GM19351 (cell line): ENCODE data around the gene CRLF2.
A peak's percentile ranks its signal among the peaks of the same experiment; 100 is the strongest.
"Not testable (repeated sequence)": the region's sequence is repeated elsewhere in the genome, so short reads cannot be mapped to it uniquely, and the experiment has no call there.

ENCODE experiments used
- ATAC-seq: cut with Tn5 transposase; IDR thresholded peaks from one replicate; pipeline ENCODE4 v1.9.1; 2021; ENCODE audit warnings: mild to moderate bottlenecking, moderate library complexity; ENCODE audit not compliant: unreplicated experiment

The CRLF2 gene

DNA sequence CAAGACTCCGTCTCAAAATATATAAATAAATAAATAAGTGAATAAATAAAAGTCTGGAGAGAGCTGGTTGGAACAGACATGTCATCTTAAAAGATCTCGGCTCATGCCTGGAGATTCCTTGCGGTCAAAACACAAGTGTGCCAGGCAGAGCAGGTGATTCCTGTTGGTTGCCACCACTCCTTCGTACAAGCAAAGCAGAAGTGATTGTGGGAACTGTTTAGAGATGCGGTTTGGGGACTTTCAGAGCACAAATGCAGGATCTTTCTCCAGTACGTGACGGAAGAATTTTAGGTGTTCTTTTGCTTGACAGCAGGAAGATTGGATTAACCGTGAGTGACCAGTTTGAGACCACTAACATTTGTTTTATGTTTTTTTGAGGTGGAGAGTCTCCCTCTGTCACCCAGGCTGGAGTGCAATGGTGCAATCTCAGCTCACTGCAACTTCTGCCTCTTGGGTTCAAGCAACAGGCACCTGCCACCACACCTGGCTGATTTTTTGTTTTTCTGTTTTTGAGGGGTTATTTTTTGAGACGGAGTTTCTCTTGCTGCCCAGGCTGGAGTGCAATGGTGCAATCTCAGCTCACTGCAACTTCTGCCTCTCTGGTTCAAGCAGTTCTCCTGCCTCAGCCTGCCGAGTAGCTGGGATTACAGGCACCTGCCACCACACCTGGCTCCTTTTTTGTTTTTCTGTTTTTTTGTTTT is 2.8 kb upstream of the CRLF2 start:
- peak; percentile 36 for ATAC-seq

DNA sequence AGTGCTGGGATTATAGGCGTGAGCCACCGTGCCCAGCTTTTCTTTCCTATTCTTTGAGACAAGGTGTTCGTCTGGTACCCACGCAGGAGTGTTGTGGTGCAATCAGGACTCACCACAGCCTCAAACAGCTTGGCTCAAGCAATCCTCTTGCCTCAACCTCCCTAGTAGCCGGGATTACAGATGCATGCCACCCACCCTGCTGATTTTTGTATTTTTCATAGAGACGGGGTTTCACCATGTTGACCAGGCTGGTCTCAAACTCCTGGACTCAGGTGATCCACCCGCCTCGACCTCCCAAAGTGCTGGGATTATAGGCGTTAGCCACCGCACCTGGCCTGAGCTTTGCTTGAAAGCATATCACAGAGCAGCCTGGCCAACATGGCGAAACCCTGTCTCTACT is 1.5 kb upstream of the CRLF2 start:
- ATAC-seq: no peak

DNA sequence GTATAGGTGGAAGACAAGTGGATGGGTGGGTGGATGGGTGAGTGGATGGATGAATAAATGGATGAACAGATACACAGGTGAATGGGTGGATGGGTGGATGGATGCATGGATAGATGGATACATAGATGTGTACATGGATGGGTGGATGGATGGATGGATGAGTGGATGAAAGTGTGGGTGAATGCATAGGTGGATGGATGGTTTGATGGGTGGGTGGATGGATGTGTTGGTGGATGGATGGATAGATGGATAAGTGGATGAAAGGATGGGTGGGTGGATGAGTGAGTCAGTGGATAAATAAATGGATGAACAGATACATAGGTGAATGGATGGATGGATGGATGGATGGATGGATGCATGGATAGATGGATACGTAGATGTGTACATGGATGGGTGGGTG is 1.6 kb downstream of the CRLF2 start:
- no peak for ATAC-seq

DNA sequence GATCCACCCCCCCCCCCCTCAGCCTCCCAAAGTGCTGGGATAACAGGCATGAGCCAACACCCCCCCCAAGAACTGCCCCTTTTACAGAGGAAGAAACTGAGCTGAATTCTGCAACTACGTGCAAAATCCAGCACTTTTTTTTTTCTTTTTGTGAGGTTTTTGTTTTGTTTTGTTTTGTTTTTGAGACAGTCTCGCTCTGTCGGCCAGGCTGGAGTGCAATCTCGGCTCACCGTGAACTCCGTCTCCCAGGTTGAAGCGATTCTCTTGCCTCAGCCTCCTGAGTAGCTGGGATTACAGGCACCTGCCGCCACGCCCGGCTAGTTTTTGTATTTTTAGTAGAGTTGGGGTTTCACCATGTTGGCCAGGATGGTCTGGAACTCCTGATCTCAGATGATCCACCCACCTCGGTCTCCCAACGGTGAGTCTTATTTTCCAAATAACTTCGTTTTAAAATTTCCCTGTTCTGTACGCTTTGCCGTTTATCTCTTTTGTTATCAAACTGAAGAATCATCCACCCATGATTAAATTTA is 4.9 kb downstream of the CRLF2 start:
- no peak for ATAC-seq

DNA sequence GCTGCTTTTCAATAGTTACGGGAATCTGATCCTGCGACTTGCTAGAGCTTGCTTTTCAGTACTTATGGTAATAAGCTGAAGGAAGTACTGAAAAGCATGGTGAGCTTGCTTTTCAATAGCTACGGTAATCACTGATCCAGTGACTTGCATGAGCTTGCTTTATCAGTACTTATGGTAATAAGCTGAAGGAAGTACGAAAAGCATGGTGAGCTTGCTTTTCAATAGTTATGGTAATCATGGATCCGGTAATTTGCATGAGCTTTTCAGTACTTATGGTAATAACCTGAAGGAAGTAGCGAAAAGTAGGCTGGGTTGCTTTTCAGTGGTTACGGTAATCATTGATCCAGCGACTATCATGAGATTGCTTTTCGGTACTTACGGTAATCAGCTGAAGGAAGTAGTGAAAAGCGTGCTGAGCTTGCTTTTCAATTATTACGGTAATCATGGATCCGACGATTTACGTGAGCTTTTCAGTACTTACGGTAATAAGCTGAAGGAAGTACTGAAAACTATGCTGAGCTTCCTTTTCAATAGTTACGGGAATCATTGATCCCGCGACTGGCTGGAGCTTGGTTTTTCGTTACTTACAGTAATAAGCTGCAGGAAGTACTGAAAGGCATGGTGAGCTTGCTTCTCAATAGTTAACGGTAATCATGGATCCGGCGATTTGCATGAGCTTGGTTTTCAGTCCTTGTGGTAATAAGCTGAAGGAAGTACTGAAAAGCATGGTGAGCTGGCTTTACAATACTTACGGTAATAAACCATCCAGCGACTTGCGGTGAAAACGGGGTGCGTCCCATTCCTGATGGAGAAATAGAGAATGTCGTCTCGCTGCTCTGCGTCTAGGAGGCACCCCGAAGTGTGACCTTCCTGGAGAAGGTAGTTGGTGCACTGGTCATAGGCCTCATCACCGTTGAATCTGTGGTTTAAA is 6.5 kb downstream of the CRLF2 start:
- no peak for ATAC-seq

DNA sequence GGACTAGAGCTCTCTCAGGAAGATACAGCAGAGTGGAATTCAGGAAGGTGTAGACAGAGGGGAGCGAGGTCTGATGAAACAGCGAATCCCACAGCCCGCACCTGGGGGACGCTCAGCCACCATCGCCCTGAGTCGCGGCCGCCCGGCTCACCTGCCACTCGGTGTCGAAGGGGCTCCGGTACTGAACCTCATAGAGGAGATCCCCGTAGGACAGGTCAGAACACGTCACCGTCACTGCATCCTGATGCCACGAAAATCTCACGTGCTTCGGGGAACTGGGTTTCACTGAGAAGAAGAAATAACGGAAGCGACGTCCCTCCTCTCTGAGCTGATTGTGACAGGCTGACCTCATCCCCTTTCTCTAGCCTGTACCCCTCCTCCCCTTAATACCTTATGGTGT is 10.2 kb downstream of the CRLF2 start:
- ATAC-seq: no peak

DNA sequence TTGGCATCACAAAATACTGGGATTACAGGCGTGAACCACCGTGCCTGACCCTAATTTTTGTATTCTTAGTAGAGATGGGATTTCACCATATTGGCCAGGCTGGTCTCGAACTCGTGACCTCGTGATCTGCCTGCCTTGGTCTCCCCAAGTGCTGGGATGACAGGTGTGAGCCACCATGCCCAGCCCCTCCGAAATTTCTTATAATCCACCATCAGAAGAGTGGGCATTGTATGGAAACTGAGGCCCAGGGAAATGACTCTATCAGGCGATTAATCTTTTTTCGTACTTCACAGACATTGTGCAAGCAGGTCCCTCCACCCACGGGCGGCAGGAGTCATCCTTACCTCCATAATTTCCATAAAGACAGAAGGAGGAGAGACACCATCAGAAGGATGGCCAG is 16.0 kb downstream of the CRLF2 start:
- no peak for ATAC-seq

DNA sequence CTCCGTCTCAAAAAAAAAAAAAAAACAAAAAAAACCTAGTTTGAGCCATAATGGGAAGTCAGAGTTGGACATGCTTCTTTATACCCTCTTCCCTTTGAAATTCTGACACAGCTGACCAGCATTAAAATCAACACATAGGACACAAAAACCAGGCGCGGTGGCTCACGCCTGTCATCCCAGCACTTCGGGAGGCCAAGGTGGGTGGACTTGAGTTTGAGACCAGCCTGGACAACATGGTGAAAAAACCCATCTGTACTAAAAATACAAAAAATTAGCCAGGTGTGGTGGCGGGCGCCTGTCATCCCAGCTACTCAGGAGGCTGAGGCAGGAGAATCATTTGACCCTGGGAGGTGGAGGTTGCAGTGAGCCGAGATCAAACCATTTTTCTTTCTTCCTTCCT is 20.3 kb downstream of the CRLF2 start:
- not testable (repeated sequence) for ATAC-seq

DNA sequence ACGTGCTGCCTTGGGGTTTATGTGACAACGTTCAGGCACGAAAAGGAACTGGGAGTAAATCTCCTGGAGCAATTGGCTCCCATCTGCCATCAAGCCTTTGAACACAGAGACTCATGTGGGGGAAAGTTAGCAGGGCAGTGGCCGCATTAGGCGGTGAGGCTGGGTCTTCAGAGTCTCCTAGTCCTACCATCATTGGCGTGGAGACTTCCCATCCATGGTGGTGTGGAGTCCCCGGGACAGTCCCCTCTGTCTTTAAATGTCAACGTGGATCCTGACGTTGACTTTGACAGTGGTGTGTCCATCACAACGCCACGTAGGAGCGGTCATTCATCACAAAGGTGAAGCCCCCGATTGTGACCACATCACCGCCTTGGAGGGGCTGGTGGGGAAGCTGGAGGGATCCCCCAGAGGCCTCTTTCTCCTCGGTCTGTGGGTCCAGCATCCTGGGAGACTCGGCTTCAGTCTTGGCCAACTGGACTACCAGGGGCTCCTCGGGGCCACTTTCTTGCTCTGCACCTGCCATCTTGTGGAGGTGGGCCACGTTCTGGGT is 21.8 kb downstream of the CRLF2 start:
- no peak for ATAC-seq

DNA sequence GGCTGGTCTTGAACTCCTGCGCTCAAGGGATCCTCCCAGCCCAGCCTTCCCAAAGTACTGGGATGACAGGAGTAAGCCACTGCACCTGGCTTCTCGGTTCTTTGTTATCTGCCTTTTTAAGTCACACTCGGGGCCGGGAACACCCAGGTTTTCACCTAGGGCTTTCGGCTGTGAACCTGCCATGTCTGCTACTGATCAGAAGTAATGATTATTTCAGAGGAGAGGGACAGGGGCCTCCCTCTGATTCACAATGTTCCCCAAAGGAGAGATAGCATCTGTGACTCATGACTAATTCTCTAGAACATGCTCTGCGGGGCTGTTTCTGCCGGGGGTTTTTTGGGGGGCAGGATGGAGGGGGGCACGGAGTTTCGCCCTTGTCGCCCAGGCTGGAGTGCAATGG is 26.9 kb downstream of the CRLF2 start:
- no peak for ATAC-seq

DNA sequence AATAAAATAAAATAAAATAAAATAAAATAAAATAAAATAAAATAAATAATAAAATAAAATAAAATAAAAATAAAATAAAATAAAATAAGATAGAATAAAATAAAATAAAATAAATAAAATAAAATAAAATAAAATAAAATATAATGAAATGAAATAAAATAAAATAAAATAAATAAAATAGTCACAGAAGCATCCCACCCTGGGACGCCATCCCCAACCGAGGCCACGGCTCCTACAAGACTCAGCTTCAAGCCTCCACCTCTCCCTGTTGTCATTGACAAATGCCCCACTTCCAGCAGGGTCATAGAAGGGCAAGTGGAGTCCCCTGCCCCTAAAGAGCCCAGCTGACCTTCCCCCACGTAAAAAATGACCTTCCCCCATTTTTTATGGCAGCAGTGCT is 30.2 kb downstream of the CRLF2 start:
- no peak for ATAC-seq

DNA sequence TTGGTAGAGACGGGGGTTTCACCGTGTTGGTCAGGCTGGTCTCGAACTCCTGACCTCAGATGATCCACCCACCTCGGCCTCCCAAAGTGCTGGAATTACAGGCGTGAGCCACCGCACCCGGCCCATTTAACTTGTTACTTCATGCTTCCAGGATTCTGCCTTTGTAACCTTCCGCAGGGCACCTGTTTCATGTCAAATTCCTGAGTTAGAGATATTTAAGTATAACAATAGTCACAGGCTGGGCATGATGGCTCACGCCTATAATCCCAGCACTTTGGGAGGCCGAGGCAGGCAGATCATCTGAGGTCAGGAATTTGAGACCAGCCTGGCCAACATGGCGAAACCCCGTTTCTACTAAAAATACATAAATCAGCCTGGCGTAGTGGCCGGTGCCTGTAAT is 30.8 kb downstream of the CRLF2 start:
- not testable (repeated sequence) for ATAC-seq

DNA sequence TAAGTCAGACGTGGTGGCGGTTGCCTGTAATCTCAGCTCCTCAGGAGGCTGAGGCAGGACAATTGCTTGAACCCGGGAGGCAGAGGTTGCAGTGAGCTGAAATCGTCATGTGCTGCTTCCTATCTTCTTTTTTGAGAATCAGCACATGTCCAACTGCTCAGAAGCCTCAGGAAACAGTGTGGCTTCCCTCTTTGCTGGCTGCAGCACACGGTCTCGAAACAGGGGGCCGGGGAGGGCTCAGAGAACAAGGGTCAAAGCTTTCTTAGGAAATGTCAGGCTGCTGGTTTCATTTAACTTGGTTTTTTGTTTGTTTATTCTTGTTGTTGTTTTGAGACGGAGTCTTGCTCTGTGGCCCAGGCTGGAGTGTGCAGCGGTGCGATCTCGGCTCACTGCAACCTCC is 31.3 kb downstream of the CRLF2 start:
- ATAC-seq: no peak

DNA sequence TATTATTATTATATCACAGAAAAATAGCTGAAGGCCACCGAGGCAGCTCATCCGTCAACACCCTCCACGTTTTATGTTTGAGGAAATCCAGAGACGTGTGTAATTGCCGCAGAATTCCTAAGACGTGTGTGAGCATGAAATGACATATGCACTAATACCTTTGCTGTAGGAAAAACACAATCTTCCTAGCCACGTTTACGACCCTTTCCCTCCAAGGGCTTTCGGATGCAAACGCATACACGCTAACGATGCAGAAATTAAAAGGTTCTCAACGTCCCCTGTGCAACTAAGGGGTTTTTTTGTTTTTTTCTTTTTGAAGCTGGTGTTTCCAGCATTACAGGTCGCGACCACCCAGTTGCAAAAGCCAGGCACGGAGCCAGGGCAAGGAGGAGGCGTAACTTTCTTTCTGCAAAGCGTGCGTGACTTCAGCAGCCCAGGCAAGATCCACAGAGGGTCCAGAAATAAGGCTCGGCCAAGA is 33.8 kb downstream of the CRLF2 start:
- no peak for ATAC-seq

DNA sequence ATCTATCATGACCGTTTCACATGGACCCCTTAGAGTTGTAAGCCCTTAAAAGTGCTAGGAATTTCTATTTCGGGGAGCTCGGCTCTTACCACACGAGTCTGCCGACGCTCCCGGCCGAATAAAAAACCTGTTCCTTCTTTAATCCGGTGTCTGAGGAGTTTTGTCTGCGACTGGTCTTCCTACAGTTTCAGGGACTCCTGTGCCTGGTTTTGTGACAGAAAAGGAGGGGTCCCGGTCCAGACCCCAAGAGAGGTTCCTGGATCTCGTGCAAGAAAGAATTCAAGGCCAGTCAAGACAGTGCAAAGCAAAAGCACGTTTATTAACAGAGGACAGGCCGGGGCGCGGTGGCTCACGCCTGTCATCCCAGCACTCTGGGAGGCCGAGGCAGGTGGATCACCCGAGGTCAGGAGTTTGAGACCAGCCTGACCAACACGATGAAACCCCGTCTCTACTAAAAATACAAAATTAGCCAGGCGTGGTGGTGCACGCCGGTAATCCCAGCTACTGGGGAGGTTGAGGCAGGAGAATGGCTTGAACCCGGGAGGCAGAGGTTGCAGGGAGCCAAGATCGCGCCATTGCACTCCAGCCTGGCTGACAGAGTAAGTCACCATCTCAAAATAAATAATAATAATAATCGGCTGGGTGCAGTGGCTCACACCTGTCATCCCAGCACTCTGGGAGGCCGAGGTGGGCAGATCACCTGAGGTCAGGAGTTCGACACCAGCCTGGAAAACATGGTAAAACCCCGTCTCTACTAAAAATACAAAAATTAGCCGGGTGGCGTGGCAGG is 35.7 kb downstream of the CRLF2 start:
- ATAC-seq: not testable (repeated sequence)

DNA sequence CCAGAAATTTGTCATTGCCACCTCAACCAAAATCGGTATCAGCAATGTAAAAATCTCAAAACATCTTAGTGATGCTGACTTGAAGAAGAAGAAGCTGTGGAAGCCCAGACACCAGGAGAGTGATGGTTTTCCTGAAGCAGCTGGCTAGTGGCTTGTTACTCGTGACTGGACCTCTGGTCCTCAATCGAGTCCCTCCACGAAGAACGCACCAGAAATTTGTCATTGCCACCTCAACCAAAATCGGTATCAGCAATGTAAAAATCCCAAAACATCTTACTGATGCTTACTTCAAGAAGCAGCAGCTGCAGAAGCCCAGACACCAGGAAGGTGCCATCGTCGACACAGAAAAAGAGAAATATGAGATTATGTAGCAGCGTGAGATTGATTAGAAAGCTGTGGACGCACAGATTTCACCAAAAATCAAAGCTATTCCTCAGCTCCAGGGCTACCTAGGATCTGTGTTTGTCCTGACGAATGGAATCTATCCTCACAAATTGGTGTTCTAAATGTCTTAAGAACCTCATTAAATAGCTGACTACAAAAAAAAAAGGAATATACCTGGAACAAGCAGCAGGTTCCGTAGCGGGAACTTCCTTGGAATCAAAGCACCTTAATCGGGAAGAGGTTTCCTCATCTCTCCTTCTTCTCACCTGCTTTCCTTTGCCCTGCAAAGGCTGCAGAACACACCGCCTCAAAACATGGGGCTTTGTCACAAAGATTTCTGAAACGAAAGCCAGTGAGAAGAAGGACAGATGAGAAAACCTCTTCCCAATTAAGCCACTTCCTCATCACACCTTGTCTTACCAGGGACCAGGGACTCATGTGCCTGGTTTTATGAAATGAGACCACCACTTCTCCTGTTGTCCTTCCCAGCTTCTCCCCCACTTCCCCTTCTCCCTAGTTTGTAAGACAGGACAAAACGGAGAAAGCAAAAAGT is 37.6 kb downstream of the CRLF2 start:
- not testable (repeated sequence) for ATAC-seq

DNA sequence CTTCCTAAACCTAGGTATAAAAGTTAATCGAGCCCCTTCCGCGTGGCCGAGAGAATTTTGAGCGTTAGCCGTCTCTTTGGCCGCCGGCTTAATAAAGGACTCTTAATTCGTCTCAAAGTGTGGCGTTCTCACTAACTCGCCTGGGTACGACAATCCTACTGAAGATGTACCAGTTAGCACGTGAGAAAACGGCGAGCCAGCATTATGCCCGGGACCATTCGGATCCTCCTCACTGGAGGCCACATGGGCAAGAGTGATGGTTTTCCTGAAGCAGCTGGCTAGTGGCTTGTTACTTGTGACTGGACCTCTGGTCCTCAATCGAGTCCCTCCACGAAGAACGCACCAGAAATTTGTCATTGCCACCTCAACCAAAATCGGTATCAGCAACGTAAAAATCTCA is 39.0 kb downstream of the CRLF2 start:
- ATAC-seq: not testable (repeated sequence)

DNA sequence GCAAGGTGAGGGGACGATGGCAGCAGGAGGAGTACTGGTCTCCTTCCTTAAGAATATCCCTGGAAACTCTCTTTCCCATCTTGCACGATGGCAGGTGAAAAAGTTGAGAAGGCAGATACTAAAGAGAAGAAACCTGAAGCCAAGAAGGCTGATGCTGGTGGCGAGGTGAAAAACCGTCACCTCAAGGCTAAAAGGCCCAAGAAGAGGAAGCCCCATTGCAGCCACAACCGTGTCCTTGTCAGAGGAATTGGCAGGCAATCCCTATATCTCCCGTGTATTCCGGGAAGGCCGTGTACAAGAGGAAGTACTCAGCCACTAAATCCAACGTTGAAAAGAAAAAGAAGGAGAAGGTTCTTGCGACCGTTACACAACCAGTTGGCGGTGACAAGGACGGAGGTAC is 40.0 kb downstream of the CRLF2 start:
- no peak for ATAC-seq

DNA sequence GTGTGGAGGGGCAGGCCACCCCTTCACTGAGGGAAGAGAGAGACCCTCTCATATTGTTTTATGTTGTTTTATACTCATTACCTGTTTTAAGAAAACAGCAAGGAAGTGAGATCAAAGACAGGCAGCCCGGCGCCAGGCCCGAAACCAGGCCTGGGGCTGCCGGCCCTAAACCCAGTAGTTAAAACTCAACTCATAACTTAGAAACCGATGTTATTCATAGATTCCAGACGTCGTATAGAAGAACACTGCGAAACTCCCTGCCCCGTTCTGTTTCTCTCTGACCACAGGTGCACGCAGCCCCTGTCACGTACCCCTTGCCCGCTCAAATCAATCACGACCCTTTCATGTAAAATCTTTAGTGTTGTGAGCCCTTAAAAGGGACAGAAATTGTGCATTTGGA is 40.5 kb downstream of the CRLF2 start:
- ATAC-seq: not testable (repeated sequence)

DNA sequence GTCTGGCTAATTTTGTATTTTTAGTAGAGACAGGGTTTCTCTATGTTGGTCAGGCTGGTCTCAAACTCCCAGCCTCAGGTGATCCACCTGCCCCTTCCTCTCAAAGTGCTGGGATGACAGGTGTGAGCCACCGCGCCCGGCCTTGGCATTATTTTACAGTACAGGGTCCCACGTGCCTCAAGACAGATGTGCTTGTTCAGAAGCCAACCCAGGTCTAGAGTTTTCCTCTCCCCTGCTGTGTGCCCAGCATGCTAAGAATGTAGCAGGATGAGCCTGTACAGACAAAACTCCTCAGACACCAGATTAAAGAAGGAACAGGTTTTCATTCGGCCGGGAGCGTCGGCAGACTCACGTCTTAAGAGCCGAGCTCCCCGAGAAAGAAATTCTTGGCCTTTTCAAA is 42.2 kb downstream of the CRLF2 start:
- ATAC-seq: no peak
